Transverse colon (tissue), 3 donors: Measurements from ENCODE around the gene SPATA13.

Source experiments
- EP300 ChIP-seq: sonication (generic); formaldehyde crosslinking; IDR thresholded peaks from one replicate; pipeline ENCODE4 v1.6.1; 2017; ENCODE audit warnings: antibody characterized with exemption, low read depth
- TF ChIP-seq, protein P1 (sequence below), 5 experiments: fragments of 200-600 bp in 3 of 5; fragments of 450-650 bp in 2 of 5; sonication (generic) in 3 of 5; IDR thresholded peaks; 1 replicate in 2 of 5; 2 replicates in 3 of 5; pipeline ENCODE4 v1.5.1; 2016 to 2017; ENCODE audit warnings: antibody characterized with exemption in 5 of 5, inconsistent platforms in 3 of 5, mild to moderate bottlenecking in 2 of 5, moderate library complexity in 1 of 5

DNA sequence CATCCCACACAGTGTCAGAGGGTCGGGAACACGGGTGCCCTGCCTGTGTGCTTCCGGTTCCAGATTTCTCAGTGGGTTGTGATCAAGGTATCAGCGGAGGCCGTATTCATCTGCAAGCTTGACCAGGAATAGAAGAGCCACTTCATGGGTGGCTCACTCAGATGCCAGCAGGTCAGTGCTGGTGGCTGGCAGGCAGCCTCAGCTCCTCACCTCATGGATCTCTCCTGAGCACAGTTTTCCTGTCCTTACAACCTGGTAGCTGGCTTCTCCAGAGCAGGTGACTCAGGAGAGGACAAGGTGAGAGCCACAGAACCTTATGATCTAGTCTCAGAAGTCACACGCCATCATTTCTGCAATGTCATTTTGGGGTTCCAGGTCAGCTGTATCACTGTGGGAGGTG is 44.8 kb upstream of the SPATA13 start:
- TF ChIP-seq, protein P1, sequence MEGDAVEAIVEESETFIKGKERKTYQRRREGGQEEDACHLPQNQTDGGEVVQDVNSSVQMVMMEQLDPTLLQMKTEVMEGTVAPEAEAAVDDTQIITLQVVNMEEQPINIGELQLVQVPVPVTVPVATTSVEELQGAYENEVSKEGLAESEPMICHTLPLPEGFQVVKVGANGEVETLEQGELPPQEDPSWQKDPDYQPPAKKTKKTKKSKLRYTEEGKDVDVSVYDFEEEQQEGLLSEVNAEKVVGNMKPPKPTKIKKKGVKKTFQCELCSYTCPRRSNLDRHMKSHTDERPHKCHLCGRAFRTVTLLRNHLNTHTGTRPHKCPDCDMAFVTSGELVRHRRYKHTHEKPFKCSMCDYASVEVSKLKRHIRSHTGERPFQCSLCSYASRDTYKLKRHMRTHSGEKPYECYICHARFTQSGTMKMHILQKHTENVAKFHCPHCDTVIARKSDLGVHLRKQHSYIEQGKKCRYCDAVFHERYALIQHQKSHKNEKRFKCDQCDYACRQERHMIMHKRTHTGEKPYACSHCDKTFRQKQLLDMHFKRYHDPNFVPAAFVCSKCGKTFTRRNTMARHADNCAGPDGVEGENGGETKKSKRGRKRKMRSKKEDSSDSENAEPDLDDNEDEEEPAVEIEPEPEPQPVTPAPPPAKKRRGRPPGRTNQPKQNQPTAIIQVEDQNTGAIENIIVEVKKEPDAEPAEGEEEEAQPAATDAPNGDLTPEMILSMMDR (IDR thresholded peaks at IDR 0.05) = no peak
- TF ChIP-seq EP300 = no peak
